ENCODE data around the gene P2RX3. TPM values are rescaled to one million over a fixed set of nuclear protein-coding genes. Genes with fewer than 3 reads are reported as not detected.

Gene P2RX3
- total and polyA plus RNA-seq, 10 donors = not detected

DNA sequence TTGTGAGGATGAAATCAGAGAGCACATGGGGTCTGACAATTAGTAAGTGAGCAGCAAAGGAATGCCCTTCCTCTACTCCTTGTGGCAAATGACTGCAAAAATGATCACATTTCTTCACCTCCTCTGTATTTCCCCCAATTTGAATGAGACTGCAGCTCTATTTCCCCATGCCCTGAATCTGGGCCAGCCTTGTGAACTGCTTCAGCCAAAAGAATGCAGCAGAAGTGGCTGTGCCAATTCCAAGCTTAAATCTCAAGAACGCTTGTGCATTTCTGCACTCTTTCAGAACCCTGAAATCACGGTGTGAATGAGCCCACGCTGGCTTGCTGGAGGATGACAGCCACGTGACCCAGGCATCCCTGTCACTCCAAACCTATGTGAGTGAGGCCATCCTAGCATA is 78.9 kb downstream of the P2RX3 start:
- H3K9me3 ChIP-seq = no peaks in the 10 kb centered on the region
- intact Hi-C loops (cut with DNase I; ENCODE audit: low total_unique reads) = no loop called here
- 68 to 87% (median 84%) methylated on average over 4 of the region's 4 CpGs for WGBS, 5 donors
- no peak overlapping the region for H3K27ac ChIP-seq
- peaks cover 5 to 100% (median 71%) of the 10 kb centered on the region in 6 donors for H3K36me3 ChIP-seq
- H3K4me1 ChIP-seq = peaks cover 0 to 20% (median 2%) of the 10 kb centered on the region in 6 donors
- H3K27me3 ChIP-seq (replicated peaks in 1 of 7) = no peaks in the 10 kb centered on the region
- no peak overlapping the region for H3K4me3 ChIP-seq
- DNase-seq = no peak
- TF ChIP-seq POLR2AphosphoS5 (IDR thresholded peaks at IDR 0.05) (no peak), POLR2A (IDR thresholded peaks at IDR 0.05) (no peak)
- TF ChIP-seq, protein P1, sequence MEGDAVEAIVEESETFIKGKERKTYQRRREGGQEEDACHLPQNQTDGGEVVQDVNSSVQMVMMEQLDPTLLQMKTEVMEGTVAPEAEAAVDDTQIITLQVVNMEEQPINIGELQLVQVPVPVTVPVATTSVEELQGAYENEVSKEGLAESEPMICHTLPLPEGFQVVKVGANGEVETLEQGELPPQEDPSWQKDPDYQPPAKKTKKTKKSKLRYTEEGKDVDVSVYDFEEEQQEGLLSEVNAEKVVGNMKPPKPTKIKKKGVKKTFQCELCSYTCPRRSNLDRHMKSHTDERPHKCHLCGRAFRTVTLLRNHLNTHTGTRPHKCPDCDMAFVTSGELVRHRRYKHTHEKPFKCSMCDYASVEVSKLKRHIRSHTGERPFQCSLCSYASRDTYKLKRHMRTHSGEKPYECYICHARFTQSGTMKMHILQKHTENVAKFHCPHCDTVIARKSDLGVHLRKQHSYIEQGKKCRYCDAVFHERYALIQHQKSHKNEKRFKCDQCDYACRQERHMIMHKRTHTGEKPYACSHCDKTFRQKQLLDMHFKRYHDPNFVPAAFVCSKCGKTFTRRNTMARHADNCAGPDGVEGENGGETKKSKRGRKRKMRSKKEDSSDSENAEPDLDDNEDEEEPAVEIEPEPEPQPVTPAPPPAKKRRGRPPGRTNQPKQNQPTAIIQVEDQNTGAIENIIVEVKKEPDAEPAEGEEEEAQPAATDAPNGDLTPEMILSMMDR (IDR thresholded peaks at IDR 0.05 in 8 of 11, conservative IDR thresholded peaks at IDR 0.05 in 3 of 11) = no peak

DNA sequence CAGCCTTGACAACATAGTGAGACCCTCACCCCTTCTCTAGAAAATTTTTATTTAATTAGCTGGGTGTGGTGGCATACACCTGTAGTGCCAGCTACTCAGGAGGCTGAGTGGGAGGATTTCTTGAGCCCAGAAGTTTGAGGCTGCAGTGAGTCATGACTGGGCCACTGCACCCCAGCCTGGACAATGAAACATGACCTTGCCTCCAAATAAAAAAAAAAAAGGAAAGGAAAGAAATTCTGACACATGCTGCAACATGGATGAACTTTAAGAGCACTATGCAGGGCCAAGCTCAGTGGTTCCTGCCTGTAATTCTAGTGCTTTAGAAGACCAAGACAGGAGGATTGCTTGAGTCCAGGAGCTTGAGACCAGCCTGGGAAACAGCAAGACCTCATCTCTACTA is 80.0 kb downstream of the P2RX3 start:
- intact Hi-C loops (cut with DNase I; ENCODE audit: low total_unique reads) = no loop called here
- Histone ChIP-seq H3K4me3 (no peak overlapping the region), H3K36me3 (peaks cover 5 to 100% (median 63%) of the 10 kb centered on the region in 6 donors), H3K27ac (no peak overlapping the region), H3K27me3 (replicated peaks in 1 of 7) (no peaks in the 10 kb centered on the region), H3K9me3 (no peaks in the 10 kb centered on the region), H3K4me1 (peaks cover 0 to 26% (median under 1%) of the 10 kb centered on the region in 6 donors)
- DNase-seq = no peak
- TF ChIP-seq POLR2A (IDR thresholded peaks at IDR 0.05) (no peak), POLR2AphosphoS5 (IDR thresholded peaks at IDR 0.05) (no peak)
- TF ChIP-seq, protein P1 (IDR thresholded peaks at IDR 0.05 in 8 of 11, conservative IDR thresholded peaks at IDR 0.05 in 3 of 11) = no peak

DNA sequence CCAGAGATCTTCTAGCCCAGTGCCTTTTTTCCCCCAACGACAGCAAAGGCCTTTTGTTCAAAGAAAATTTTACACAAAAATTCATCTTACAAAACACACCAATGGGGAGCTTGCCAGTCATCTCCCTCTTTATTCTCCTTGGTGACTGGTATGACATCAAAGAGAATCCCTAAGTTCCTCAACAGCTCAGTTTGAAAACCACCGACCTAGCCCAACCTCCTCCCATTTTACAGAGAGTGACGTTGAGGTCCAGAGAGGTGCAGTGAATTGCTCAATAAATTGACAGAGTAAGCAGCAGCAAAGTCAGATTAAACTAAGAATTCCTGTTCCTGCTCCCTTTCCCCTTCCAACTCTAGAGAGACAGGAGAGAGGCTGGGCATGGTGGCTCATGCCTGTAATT is 81.0 kb downstream of the P2RX3 start:
- no peak for DNase-seq
- H3K4me3 ChIP-seq = no peak overlapping the region
- TF ChIP-seq POLR2AphosphoS5 (IDR thresholded peaks at IDR 0.05) = no peak
- no peak for TF ChIP-seq POLR2A (IDR thresholded peaks at IDR 0.05)
- TF ChIP-seq, protein P1 (IDR thresholded peaks at IDR 0.05 in 8 of 11, conservative IDR thresholded peaks at IDR 0.05 in 3 of 11) = no peak
- H3K27ac ChIP-seq = no peak overlapping the region
- H3K4me1 ChIP-seq = peaks cover 5 to 31% (median 7%) of the 10 kb centered on the region in 6 donors
- H3K9me3 ChIP-seq = no peaks in the 10 kb centered on the region
- H3K27me3 ChIP-seq (replicated peaks in 1 of 7) = no peaks in the 10 kb centered on the region
- peaks cover 5 to 100% (median 53%) of the 10 kb centered on the region in 6 donors for H3K36me3 ChIP-seq
- 73 to 96% (median 87%) methylated on average over 3 of the region's 3 CpGs for WGBS, 5 donors
- intact Hi-C loops (cut with DNase I; ENCODE audit: low total_unique reads) = no loop called here

DNA sequence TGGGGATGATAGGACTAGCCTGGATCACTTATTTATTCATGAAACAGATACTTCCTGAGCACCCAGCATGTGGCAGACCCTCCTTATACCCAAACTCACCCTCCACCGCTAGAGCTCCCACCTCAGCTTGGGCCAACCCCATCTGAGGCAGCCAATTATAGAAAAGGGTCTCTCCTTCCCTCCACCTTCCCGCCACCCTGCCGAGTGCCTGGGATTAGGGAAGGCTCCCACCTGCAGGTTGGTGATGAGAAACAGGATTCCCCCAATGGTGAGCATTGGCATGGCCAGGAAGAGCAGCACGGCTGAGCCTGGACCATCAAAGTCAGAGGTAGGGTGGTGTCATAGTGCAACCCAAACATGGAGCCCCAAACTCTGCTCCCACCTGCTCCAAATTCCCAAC is 82.9 kb downstream of the P2RX3 start:
- no peak for DNase-seq
- 89 to 100% (median 98%) methylated on average over 4 of the region's 4 CpGs for WGBS, 5 donors
- Histone ChIP-seq H3K36me3 (peaks cover 0 to 84% (median 35%) of the 10 kb centered on the region in 6 donors), H3K27me3 (replicated peaks in 1 of 7) (no peaks in the 10 kb centered on the region), H3K9me3 (no peaks in the 10 kb centered on the region), H3K4me3 (no peak overlapping the region), H3K27ac (no peak overlapping the region), H3K4me1 (peaks cover 24 to 50% (median 26%) of the 10 kb centered on the region in 6 donors)
- TF ChIP-seq, protein P1 (IDR thresholded peaks at IDR 0.05 in 8 of 11, conservative IDR thresholded peaks at IDR 0.05 in 3 of 11) = no peak
- TF ChIP-seq POLR2AphosphoS5 (IDR thresholded peaks at IDR 0.05) (no peak), POLR2A (IDR thresholded peaks at IDR 0.05) (no peak)
- intact Hi-C loops (cut with DNase I; ENCODE audit: low total_unique reads) = no loop called here

Measured in spleen (tissue), 11 donors.